HepG2 (cell line): ENCODE results near the gene WSB1. TPM values are rescaled to one million over a fixed set of nuclear protein-coding genes. Genes with fewer than 3 reads are reported as not detected.
A peak's percentile ranks its signal among the peaks of the same experiment; 100 is the strongest.

ENCODE experiments used
- AHR ChIP-seq: IDR thresholded peaks from 2 replicates; pipeline ENCODE4 v1.6.1; 2018; ENCODE audit warnings: missing genetic modification reagents, missing compliant biosample characterization
- ARID2 ChIP-seq: sonication (generic); formaldehyde crosslinking; IDR thresholded peaks from 2 replicates; pipeline ENCODE4 v1.8.1; 2022; ENCODE audit warnings: mild to moderate bottlenecking, missing genetic modification reagents, borderline replicate concordance
- ELF4 ChIP-seq: sonication (generic); formaldehyde crosslinking; IDR thresholded peaks from 2 replicates; pipeline ENCODE4 v1.5.0; 2020; ENCODE audit warnings: missing genetic modification reagents, mild to moderate bottlenecking, moderate library complexity, borderline replicate concordance
- GABPB1 ChIP-seq: IDR thresholded peaks from 2 replicates; pipeline ENCODE4 v1.6.1; 2016; ENCODE audit warnings: mild to moderate bottlenecking, missing genetic modification reagents, moderate library complexity, missing compliant biosample characterization
- HNRNPK ChIP-seq: fragments of 200-400 bp; formaldehyde crosslinking; IDR thresholded peaks from 2 replicates; pipeline ENCODE4 v1.6.1; 2018; ENCODE audit warnings: low read length, low read depth, moderate library complexity, mild to moderate bottlenecking; ENCODE audit not compliant: poor library complexity, severe bottlenecking
- MED8 ChIP-seq: sonication (generic); formaldehyde crosslinking; IDR thresholded peaks from 2 replicates; pipeline ENCODE4 v1.8.1; 2023; ENCODE audit warnings: mild to moderate bottlenecking, missing genetic modification reagents; ENCODE audit not compliant: insufficient replicate concordance
- MTF1 ChIP-seq: sonication (generic); formaldehyde crosslinking; IDR thresholded peaks from 2 replicates; pipeline ENCODE4 v1.5.0; 2020; ENCODE audit warnings: missing genetic modification reagents
- NFE2 ChIP-seq: sonication (generic); formaldehyde crosslinking; IDR thresholded peaks from 2 replicates; pipeline ENCODE4 v1.4.0; 2020; ENCODE audit warnings: missing genetic modification reagents
- NR2F2 ChIP-seq: IDR thresholded peaks from 2 replicates; pipeline ENCODE4 v1.6.1; 2012; ENCODE audit warnings: low read depth, inconsistent platforms, borderline replicate concordance
- PHB2 ChIP-seq: fragments of 450-650 bp; IDR thresholded peaks from 2 replicates; pipeline ENCODE4 v1.6.1; 2018; ENCODE audit not compliant: partially characterized antibody
- TARDBP ChIP-seq: sonication (generic); formaldehyde crosslinking; IDR thresholded peaks from 2 replicates; pipeline ENCODE4 v1.8.0; 2022; ENCODE audit warnings: mild to moderate bottlenecking, missing genetic modification reagents
- ZFP36L2 ChIP-seq: sonication (generic); formaldehyde crosslinking; IDR thresholded peaks from 2 replicates; pipeline ENCODE4 v1.4.0; 2020; ENCODE audit warnings: missing genetic modification reagents
- ZFP62 ChIP-seq: sonication (generic); formaldehyde crosslinking; IDR thresholded peaks from 2 replicates; pipeline ENCODE4 v1.4.0; 2020; ENCODE audit warnings: missing genetic modification reagents
- ZKSCAN1 ChIP-seq: fragments of 150-350 bp; IDR thresholded peaks from 2 replicates; pipeline ENCODE4 v1.6.1; 2014; ENCODE audit warnings: low read length
- ZKSCAN8 ChIP-seq: IDR thresholded peaks from 2 replicates; pipeline ENCODE4 v1.6.1; 2016; ENCODE audit warnings: borderline replicate concordance, missing genetic modification reagents, missing compliant biosample characterization
- ZNF546 ChIP-seq: sonication (generic); formaldehyde crosslinking; conservative IDR thresholded peaks from 2 replicates; pipeline ENCODE4 v1.8.1; 2023; ENCODE audit warnings: mild to moderate bottlenecking, missing genetic modification reagents
- ZNF589 ChIP-seq: sonication (generic); formaldehyde crosslinking; conservative IDR thresholded peaks from 2 replicates; pipeline ENCODE4 v1.8.0; 2022; ENCODE audit warnings: mild to moderate bottlenecking, moderate library complexity, missing genetic modification reagents
- ZNF598 ChIP-seq: sonication (generic); formaldehyde crosslinking; IDR thresholded peaks from 2 replicates; pipeline ENCODE4 v1.5.1; 2020; ENCODE audit warnings: mild to moderate bottlenecking, missing genetic modification reagents, borderline replicate concordance
- ZNF790 ChIP-seq: sonication (generic); formaldehyde crosslinking; IDR thresholded peaks from 2 replicates; pipeline ENCODE4 v1.8.0; 2022; ENCODE audit warnings: missing genetic modification reagents, mild to moderate bottlenecking, borderline replicate concordance
- polyA plus RNA-seq, 8 experiments: library from polyadenylated mRNA; depleted of rRNA in 3 of 8; stranded (reverse) in 7 of 8; unstranded in 1 of 8; fragments of >200 nt; fragmentation: Illumina TruSeq in 4 of 8; extraction: Trizol in 4 of 8; gene quantifications; 2 replicates each; pipeline versions ENCODE4 v1.2.1 to v1.2.3, GENCODE V29; 2011 to 2016; ENCODE audit warnings: low read depth in 4 of 8, missing spikeins in 1 of 8, mixed read lengths in 1 of 8; ENCODE audit not compliant: insufficient read depth in 1 of 8
- total RNA-seq, 5 experiments: library from RNA; depleted of rRNA; stranded (reverse); fragments of >200 nt; fragmentation: Illumina TruSeq; extraction: Trizol; gene quantifications; 2 replicates each; pipeline ENCODE4 v1.2.3, GENCODE V29; 2016; ENCODE audit warnings: low read depth in 1 of 5
- TF ChIP-seq, protein P1 (sequence below): sonication (generic); formaldehyde crosslinking; IDR thresholded peaks from 2 replicates; pipeline ENCODE4 v1.8.1; 2022; ENCODE audit warnings: low read depth, mild to moderate bottlenecking, missing genetic modification reagents
- TF ChIP-seq, protein P2 (sequence below): sonication (generic); formaldehyde crosslinking; IDR thresholded peaks from 2 replicates; pipeline ENCODE4 v1.5.0; 2020; ENCODE audit warnings: mild to moderate bottlenecking, missing genetic modification reagents, borderline replicate concordance
- TF ChIP-seq, protein P3 (sequence below): sonication (generic); formaldehyde crosslinking; IDR thresholded peaks from 2 replicates; pipeline ENCODE4 v1.4.0; 2020; ENCODE audit warnings: mild to moderate bottlenecking, missing genetic modification reagents
- TF ChIP-seq, protein P4 (sequence below): sonication (generic); formaldehyde crosslinking; IDR thresholded peaks from 2 replicates; pipeline ENCODE4 v1.4.0; 2020; ENCODE audit warnings: missing genetic modification reagents

The WSB1 gene
- total and polyA plus RNA-seq, 2 of the 13 experiments (the other 11 are each of a cell fraction or from before 2014, with no cell fraction given) = 81.3 to 294 TPM

DNA sequence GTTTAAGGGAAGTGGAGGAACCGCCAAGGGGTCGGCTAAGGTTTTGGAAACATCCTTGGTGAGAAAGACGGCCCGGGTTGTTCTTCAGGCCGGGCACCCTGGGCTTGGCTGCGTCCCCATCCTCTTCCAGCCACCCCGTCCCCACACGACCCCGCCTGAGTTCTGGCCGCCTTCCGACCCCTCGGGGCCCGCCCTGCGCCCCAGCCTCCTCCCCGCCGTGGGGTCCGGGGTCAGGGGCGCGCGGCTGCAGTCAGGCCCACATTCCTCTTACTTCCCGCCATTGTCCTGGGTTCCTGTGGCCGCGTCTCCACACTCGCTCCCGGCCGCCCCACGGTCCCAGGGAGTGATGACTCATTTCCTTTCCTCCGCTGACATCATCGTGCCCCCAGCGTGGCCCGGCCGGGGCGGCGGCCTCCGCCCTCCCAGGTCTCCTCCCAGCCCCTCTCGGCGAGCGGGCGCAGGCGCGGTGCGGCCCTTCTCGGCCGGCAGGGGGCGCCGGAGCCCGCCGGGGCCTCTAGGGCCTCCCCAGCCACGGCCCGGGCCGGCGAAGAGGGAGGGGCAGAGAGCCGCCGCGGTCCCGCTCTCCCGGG is 59.6 kb downstream of the WSB1 start (continued):
- no peak; the same call in 1 of the 2 replicates for TF ChIP-seq AHR
- no peak for TF ChIP-seq ZNF598 (CRISPR knock-in tag)
- TF ChIP-seq HNRNPK = peak; percentile 22
- no peak for TF ChIP-seq MED8
- TF ChIP-seq ZNF589 (CRISPR knock-in tag) = no peak
- no peak for TF ChIP-seq MTF1
- no peak for TF ChIP-seq PHB2
- TF ChIP-seq, protein P1, sequence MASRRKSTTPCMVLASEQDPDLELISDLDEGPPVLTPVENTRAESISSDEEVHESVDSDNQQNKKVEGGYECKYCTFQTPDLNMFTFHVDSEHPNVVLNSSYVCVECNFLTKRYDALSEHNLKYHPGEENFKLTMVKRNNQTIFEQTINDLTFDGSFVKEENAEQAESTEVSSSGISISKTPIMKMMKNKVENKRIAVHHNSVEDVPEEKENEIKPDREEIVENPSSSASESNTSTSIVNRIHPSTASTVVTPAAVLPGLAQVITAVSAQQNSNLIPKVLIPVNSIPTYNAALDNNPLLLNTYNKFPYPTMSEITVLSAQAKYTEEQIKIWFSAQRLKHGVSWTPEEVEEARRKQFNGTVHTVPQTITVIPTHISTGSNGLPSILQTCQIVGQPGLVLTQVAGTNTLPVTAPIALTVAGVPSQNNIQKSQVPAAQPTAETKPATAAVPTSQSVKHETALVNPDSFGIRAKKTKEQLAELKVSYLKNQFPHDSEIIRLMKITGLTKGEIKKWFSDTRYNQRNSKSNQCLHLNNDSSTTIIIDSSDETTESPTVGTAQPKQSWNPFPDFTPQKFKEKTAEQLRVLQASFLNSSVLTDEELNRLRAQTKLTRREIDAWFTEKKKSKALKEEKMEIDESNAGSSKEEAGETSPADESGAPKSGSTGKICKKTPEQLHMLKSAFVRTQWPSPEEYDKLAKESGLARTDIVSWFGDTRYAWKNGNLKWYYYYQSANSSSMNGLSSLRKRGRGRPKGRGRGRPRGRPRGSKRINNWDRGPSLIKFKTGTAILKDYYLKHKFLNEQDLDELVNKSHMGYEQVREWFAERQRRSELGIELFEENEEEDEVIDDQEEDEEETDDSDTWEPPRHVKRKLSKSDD (CRISPR knock-in tag) = 0 out of 2 replicates have a peak, but pooled peaks have one; percentile 40
- no peak for TF ChIP-seq ELF4 (CRISPR knock-in tag)
- TF ChIP-seq ZFP62 (CRISPR knock-in tag) = no peak
- TF ChIP-seq ZKSCAN8 (CRISPR knock-in tag) = peak; percentile 48; the same call in 1 of the 2 replicates
- TF ChIP-seq, protein P2, sequence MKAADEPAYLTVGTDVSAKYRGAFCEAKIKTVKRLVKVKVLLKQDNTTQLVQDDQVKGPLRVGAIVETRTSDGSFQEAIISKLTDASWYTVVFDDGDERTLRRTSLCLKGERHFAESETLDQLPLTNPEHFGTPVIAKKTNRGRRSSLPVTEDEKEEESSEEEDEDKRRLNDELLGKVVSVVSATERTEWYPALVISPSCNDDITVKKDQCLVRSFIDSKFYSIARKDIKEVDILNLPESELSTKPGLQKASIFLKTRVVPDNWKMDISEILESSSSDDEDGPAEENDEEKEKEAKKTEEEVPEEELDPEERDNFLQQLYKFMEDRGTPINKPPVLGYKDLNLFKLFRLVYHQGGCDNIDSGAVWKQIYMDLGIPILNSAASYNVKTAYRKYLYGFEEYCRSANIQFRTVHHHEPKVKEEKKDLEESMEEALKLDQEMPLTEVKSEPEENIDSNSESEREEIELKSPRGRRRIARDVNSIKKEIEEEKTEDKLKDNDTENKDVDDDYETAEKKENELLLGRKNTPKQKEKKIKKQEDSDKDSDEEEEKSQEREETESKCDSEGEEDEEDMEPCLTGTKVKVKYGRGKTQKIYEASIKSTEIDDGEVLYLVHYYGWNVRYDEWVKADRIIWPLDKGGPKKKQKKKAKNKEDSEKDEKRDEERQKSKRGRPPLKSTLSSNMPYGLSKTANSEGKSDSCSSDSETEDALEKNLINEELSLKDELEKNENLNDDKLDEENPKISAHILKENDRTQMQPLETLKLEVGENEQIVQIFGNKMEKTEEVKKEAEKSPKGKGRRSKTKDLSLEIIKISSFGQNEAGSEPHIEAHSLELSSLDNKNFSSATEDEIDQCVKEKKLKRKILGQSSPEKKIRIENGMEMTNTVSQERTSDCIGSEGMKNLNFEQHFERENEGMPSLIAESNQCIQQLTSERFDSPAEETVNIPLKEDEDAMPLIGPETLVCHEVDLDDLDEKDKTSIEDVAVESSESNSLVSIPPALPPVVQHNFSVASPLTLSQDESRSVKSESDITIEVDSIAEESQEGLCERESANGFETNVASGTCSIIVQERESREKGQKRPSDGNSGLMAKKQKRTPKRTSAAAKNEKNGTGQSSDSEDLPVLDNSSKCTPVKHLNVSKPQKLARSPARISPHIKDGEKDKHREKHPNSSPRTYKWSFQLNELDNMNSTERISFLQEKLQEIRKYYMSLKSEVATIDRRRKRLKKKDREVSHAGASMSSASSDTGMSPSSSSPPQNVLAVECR (CRISPR knock-in tag) = peak; percentile 65; the same call in 1 of the 2 replicates
- TF ChIP-seq NR2F2 = no peak
- TF ChIP-seq ZNF546 (CRISPR knock-in tag) = no peak; the same call in 1 of the 2 replicates
- no peak for TF ChIP-seq ZFP36L2 (CRISPR knock-in tag)
- peak; percentile 91 for TF ChIP-seq GABPB1 (CRISPR knock-in tag)
- TF ChIP-seq, protein P3, sequence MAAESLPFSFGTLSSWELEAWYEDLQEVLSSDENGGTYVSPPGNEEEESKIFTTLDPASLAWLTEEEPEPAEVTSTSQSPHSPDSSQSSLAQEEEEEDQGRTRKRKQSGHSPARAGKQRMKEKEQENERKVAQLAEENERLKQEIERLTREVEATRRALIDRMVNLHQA (CRISPR knock-in tag) = no peak
- no peak for TF ChIP-seq TARDBP
- no peak for TF ChIP-seq NFE2 (CRISPR knock-in tag)
- no peak for TF ChIP-seq ARID2 (CRISPR knock-in tag)
- TF ChIP-seq ZNF790 (CRISPR knock-in tag) = peak; percentile 88
- TF ChIP-seq, protein P4, sequence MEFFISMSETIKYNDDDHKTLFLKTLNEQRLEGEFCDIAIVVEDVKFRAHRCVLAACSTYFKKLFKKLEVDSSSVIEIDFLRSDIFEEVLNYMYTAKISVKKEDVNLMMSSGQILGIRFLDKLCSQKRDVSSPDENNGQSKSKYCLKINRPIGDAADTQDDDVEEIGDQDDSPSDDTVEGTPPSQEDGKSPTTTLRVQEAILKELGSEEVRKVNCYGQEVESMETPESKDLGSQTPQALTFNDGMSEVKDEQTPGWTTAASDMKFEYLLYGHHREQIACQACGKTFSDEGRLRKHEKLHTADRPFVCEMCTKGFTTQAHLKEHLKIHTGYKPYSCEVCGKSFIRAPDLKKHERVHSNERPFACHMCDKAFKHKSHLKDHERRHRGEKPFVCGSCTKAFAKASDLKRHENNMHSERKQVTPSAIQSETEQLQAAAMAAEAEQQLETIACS (CRISPR knock-in tag) = no peak
- TF ChIP-seq ZKSCAN1 = no peak
